ENCODE results near the gene CIPC.

The CIPC gene

DNA sequence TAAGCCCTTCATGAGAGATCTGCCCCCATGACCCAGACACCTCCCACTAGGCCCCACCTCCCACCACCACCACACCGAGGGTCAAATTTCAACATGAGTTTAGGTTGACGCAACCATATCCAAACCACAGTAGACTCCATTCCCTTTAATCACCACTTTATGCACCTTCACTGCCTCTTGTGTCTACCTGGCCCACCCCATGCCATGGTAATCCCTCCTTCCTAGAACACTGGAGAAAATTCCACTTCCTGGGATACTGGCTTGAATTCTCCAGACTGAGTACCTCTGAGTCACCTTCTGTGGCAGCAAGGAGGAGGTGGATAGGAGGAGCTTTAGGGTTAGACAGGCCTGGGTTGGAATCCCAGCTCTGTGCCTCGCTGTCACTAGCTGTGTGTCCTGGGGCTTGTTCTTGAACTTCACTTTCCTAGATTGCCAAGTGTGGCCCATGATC is 26.1 kb upstream of the CIPC start:
- no peak for DNase-seq

DNA sequence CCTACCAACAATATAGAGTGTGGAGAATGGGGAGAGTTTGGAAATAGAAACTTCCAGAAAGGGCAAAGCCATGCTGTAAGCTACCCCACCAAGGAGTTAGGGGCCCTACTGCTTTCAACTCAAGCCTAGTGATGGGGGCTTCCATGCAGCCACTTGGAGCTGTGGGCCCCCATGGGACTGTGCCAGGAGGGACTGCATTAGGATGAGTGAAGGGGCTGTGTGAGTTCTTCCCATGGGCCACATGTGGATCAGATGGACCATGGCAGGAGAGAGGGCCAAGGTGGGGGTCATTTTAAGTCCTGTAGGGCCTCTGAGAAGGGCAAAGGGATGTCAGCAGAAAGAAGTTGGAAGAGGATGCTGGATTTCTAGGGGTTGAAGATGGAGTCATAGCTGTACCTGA is 23.1 kb upstream of the CIPC start:
- DNase-seq, result no peak

DNA sequence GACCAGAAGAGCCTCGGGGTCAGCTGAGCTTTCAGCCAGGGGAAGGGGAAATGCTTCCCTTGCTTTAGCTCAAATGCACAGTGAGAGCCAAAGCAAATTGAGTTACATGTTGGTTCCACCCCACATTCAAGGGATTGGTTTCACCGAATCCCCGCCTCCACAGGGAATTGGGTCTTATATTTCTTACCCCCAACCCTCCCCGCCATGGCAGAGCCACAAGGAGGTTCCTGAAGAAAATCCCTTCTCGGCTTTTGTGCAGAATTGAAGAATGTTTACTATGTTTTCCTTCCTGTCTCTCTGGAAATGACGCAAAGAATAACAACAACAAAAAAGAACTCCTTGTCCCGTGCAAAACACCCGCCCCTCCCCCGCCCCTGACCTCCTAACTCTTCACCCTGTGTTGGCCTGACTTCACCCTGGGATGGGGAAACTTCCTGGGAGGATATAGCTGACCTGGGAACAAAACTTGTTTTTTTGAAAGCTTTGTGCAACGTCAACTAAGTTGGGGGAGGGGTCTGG is 21.9 kb upstream of the CIPC start:
- no peak for DNase-seq

DNA sequence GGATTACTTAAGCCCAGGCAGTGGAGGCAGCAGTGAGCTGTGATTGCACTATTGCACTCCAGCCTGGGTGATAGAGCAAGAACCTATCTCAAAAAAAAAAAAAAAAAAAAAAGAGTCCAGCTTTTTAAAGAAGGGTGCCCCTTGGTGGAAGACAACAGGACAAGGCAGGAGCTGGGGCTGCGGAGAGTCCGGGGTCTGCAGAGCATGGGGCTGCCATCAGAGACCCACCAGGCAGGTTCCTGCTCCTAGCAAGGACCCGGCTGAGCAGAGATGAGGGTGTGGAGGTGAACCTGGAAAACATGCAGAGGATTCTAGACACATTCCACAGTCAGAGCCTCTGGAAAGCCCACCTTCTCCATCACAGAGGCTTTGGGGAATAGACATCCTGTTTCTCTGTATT is 21.0 kb upstream of the CIPC start:
- no peak for DNase-seq

DNA sequence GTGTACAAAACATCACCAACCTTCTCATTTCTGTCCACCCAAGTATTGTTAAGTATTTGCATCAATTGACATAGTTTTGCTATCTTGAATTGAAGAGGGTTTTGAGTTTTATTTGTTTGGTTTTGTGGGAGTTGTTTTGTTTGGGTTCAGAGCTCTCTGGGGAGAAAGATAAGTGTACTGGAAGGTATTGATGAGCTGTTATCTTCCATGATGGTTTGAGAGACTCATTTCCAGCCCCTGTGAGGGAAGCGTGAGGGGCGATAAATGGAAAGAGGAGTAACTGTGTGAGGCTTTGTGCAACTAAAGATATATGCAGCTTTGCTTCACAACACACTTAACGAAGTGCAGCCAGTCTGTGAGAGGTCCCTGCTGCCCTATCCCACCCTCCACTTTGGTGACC is 15.7 kb upstream of the CIPC start:
- no peak for DNase-seq

DNA sequence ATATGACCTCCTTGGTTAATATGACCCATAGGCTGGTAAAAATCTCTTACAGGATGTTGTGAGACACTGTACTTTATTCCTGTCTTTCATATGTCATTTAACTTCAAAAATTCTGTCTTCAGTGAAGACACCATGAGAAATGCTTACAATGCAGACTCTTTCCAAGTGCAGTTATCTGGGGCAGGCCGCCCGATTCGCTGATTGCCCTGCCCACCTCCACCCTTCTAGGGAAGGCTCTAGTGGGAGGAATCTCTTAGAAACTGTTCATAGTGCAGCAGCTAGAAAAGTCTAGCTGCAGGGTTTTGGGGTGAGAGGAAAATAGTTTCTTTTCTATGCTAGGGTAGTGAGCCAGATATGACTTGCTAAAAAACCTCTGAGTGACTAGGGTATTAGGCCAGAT is 15.0 kb upstream of the CIPC start:
- no peak for DNase-seq

DNA sequence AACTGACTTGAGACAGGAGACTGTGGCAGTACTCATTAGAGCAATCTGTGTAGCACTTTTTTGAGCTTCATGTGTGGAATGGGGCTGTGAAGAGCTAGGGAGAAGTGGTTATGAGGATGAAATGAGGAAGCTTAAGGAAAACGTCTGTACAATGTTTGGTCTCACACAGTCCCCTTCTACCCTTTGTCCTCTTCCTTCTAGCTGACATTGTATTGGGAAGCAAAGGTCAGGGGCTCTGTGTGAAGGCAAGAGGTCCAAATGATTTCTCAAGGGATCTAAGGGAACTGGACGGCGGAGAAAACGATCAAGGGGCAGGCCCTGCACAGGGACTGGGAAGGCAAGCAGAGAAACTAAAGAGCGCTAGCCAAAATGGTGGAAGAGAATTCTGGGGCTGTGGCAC is 13.1 kb upstream of the CIPC start:
- DNase-seq, result no peak

DNA sequence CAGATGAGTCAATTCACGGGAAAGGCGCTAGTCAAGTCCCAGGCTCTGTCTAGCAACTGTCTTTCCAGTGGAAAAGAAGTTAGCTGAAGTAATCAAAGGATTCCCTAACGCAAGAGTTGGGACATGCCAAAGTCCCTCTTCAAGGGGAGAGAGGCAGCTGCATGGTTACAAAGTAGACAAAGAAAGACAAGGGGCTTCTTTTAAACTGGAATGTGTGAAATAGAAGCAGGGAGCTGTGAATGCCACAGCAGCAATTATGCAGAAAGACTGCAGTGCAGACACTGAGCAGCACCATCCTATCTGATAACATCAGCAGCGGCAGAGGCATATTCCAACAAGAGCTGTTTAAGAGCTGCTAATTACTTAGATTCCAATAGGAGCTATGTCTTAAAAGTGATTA is 12.5 kb upstream of the CIPC start:
- DNase-seq, result no peak

DNA sequence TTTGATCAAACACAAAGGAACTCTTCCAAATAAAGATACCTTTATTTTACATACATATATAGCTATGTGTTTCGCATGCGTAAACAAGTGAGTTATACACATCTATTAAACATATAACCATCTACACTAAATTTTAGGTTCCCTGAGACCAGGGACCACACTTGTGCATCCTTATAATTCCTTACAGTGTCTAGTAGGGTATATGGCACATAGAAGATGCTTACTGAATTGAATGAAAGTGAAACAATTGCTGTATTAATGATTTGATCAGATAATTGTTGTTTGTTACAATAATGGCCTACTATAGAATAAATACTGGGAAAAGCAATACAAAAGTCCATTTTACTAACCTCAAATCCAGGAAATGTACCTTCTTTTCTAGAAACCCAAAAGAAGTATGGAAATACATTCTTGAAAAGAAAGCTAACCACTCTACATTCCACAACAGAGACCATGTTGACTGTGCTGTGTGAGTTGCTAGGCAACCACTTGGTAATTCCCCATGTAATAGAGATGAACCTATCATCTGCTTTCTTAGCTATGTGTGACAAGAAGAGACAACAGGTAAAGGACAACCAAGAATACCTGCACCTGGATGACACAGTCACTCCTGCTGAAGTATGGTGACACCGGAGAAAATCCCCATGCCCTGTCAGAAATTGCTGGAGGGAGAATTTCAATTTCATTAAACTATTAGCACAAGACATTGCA is 11.9 kb upstream of the CIPC start:
- no peak for DNase-seq

DNA sequence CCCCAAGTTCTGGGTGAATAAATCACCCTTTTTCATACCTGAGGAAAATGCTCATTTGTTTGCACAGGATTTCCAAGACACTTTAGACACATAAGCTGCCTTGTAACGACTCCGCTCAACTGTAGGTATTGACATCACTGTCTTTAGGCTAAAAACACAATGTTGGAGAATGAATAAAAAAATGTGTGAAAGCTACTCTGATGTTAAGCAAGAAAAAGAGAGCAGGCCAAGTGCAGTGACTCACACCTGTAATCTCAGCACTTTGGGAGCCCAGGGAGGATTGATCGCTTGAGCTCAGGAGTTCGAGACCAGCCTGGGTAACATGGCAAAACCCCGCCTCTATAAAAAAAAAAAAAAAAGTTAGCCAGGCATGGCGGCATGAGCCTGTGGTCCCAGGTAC is 11.1 kb upstream of the CIPC start:
- DNase-seq, result no peak

DNA sequence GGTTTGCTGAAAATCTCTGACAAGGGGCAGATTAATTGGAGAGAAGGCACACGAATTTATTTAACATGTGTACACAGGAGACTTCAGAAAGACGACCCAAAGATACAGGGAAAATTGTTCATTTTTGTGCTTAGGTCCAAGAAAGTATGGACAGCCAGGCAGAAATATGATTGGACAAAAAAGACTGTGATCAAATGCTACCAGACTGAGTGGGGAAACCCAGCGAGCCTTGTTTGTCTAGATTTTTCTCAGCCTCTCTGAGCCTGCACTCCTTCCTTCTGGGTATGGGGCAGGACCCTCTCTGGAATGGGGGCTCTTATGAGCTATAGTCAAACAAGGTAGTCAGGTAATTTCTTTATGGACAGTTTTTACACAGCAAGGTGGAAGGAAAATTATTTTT is 10.4 kb upstream of the CIPC start:
- DNase-seq, result no peak

DNA sequence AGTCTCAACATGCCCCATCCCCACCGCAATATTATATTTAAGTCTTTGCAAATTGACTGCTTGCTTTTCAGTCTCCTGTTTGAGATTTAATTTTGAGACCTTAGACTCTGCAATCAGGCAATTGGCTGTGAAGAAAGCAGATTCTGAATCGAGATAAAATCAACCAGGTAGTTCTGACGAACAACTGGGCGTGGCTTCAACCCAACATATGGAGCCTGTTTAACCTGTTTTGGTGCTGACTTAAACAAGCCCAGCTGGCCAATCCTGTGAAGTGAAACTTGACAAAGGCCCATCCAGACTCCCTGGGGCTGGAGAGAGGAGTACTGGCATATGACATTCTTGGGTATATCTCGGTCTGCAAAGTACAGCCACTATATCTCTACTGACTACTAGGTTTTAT is 9.8 kb upstream of the CIPC start:
- peak in 1 of 2 experiments; percentile 16 for DNase-seq

DNA sequence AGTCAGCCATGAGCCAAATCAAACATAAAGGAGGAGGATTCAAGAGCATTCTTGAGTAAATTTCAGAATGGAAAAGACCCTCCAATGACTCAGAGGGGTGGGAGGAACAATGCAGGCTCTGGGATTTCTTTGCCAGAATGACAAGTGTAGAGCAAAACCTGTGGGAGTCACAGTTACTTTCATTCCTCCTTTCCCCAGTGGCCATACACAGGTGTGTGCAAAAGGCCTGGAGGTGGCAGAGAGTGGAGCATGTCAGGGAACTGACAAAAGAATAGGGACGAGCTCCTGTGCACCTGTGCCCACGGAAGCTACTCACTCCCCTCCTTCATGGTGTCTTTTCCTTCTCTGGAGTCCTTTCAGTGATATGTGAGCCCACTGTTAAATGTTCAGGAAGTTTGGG is 9.4 kb upstream of the CIPC start:
- no peak for DNase-seq

DNA sequence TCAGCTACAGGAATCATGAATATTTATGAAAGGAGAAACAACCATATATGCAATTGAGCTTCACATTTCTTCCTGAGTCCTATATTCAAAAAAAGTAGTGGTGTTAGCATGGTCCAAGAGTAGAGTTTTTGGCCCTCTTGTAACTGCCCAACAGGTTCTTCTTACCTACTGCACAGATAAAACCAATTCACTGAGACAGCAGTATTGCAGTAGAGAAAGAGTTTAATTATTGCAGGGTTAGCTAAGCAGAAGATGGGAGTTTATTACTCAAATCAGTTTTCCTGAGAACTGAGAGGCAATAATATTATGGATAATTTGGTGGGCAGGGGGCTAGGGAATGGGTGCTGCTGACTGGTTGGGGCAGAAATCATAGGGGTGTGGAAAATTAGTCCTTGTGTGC is 6.5 kb upstream of the CIPC start:
- no peak for DNase-seq

DNA sequence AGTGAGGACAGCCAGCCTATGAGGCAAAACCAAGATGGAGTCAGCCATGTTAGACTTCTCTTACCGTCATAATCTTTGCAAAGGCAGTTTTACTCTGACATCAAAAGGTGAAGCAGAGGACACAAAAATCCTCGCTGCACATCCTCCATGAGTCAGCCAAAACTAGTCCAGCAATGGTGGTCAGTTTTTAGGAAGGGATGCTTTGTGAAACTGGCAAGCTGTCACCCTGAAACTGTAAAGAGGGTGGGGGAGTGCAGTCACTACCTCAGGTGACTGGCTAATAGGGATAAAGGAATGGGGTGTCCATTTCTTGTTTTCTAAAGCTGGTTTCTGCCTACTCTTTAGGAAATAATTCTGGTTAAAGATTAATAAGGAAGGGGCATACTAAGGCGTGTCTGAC is 5.4 kb upstream of the CIPC start:
- no peak for DNase-seq

DNA sequence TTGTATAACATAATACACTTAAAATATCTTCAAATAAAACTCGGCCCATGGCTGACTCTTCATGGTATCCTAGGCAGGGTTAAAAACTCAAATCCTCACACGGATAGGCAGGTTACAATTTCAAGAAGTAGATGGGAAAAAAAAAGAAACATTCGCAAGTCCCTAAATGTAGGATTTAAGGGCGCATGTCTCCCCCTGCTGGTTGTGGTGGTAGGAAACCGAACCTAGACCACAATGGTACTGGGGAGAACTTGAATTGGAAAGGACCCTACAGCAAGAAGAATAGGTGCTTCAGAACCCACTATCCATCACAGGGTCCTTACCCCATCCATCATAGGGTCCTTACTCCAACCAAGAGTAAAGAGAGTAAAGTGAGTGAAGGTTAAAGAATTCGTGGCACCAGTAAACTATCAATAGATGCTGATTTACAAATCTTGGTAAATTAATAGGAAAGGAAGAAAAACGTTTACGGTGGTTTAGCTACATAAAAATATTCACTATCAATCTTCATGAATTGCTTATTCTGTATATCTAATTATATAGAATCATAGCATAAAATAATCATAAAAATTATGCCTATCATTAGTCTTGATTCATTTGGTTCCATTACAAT is 3.3 kb upstream of the CIPC start:
- peak; percentile 81 to 84 for DNase-seq

DNA sequence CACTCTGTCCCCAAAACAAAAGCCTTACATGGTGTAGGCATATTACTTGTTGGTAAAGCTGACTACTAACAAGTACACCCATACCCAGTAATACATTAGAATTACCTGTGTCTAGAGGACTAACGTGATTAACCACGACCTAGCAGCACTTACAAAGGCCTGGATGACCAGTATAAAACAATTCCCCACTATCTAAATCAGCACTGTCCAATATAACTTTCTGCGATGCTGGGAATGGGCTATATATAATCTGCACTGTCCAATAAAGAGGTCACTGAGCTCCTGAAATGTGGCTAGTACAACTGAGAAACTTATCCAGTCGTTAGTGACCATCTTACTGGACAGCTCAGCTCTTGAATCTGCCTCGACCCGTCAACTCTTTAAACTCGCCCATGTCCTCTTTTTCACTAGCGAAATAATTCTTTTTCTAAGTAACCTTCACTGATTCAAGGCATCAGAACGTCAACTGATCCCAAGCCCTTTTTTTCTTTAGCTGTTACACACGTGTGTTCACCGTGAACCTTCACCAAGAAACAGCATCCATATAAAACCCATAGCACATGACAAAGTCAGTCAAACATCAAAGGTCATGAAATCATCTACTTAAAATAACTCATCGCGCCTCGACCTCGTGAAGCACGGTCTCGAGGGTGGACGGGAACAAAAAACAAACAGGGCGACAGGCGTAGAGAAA is 905 bp upstream of the CIPC start:
- DNase-seq, result no peak

DNA sequence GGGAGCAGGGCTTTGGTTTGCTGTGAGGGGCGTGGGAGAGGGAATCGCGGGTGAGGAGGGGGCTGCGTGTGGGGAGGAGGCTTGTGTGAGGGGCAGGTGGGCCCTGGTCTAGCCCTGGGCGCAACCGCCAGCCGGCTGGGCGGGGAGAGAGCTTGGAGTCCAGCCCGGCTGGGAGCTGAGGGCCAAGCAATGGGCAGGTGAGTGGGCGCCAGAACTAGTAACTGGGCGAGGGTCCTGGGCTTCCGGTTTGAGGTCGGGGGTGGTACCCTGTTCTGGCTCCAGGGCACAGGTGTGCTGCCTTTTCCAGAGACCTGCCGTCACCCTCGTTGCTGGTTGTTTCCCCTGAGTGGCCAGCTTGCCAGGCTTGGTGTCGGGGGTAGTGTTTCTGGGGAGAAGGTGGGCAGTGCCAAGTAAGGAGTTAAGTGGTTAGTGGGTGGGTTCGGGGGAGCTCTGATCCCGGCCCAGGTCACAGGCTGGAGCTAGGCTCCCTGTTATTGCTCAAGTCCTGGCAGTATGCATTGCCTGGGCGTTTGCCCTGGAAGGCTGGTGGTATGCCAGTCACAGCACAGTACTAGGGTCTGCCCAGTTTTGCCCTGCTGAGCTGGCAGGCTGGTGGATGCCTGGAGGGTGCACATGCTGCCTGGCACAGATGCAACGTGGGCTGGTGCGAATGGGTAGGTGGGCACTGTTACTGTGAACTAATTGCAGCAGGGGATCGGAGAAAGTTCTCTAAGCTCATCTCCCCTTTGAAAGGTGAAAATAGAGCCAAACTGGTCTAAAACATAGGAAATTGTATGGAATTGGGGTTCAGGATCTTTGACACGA is 683 bp downstream of the CIPC start:
- DNase-seq, result peak in 1 of 2 experiments; percentile 34

DNA sequence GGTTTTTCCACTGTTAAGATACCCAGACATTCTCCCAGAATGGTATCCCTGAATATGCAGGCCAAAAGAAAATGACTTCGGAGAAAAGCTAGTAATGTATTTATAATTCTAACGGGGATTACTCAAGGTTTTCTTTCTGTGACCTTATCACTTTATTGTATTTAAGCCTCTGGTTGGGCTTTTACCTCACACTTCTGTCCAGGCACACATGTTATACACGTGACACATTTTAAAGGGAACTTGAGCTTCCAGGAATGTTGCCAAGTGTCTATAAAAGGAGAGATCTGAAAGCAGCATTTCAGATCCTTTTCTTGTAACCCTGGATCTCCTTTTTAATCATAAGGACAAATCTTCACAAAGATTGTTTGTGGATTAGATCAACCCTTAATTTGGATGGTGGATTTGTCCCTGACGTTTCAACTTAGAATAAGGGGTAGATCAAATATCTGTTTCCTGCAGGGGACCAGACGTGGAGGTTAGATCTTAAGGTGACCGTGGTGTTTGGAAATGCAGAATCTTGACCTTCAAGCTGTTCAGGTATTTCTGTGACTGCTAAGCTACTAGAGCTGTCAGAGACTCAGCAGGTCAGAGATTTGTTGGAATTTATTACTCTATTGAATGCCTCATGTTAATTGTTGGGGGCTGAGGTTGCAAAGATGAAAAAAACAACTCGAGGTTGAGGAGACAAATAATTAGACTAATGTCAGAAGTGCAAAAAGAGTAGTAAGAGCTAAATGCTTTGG is 1.5 kb downstream of the CIPC start:
- peak in 1 of 2 experiments; percentile 19 for DNase-seq

DNA sequence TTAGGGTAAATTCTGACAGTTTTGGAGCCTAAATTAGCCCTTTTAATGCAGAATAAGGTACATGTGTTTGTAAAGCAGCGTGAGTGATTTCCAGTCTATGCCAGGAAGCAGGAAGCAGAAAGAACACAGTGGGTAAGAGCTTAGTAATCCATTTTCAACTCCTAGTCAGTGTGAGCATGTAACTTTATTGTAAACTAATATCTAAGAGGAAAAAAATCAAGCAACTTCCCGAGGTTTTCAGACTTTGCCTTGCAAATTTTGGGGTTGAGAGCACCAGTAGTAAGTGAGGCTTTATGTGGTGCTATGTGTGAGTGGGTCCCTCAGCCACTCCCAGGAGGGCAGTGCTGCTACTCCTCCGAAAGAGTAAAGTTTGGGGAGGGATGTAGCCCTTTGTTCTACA is 2.9 kb downstream of the CIPC start:
- no peak for DNase-seq

DNA sequence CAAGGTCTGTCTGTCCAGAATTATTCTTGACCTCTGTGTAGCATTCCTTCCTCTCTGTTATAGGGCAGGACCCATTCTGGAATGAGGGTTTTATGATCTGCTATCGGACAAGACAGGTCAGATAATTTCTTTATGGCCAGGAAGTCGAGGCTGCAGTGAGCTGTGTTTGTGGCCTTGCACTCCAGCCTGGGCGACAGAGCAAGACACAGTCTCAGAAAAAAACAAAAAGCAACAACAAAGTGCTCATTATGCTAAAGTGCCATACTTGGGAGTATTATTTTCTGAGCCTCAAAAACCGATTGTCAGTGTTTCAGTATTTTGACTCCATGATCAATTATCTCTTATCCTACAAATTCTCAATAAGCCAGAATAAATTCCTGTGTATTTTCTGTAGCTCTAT is 4.1 kb downstream of the CIPC start:
- DNase-seq, result no peak

DNA sequence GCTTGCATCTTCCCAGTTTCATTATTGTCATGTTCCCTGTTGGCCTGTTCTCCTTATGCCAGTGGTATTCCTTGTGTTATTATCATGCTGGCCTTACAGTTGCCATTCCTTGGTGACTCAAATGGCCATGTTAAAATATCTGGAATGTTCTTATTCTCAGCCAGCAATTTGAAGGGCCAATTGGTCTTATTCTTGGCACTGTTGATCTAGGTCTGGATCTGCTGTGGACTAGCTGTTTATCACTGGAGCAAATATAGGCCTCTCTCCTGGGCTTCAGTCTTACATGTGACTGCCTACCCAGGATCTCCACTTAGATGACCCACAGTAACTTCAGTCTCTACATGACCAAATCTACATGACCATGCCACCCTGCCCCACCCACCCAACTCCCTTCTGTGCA is 5.4 kb downstream of the CIPC start:
- no peak for DNase-seq

DNA sequence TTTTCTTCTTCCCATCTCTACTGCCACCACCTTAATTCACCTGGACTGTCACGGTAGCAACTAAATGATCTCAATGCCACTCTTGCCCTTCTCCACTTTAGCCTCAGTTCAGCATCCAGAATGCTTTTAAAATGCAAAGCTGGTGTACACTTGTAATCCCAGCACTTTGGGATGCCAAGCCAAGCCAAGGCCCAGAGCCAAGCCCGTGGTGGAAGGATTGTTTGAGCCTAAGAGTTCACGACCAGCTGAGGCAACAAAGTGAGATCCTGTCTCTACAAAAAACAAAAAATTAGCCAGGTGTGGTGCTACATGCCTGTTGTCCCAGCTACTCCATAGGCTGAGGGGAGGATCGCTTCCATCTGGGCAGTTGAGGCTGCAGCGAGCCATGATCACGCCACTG is 5.9 kb downstream of the CIPC start:
- DNase-seq, result peak; percentile 16 to 69

Data from NCI-H2081 (cell line).